Activated T-helper 17 cell treated with anti-CD3 and anti-CD28 coated beads, Interleukin-2, amount 50 U/mL, for 72 hours (primary cell): ENCODE data around the gene NKAPD1. TPM values are rescaled to one million over a fixed set of nuclear protein-coding genes. Genes with fewer than 3 reads are reported as not detected.
"Not testable (repeated sequence)": the region's sequence is repeated elsewhere in the genome, so short reads cannot be mapped to it uniquely, and the experiment has no call there.

Source experiments
- ATAC-seq: fragments of 150-1000 bp; cut with Tn5 transposase; replicated peaks from 2 replicates; pipeline ENCODE4 v1.10.0; 2021; ENCODE audit warnings: mild to moderate bottlenecking, moderate library complexity
- H3K27ac Mint-ChIP-seq: one replicate; pipeline ENCODE4 v1.8.0; 2022; ENCODE audit warnings: mixed read lengths
- H3K27me3 Mint-ChIP-seq: one replicate; pipeline ENCODE4 v1.8.0; 2022; ENCODE audit warnings: mixed read lengths
- H3K36me3 Mint-ChIP-seq: one replicate; pipeline ENCODE4 v1.8.0; 2022; ENCODE audit warnings: low read depth, mild to moderate bottlenecking, mixed read lengths
- H3K4me1 Mint-ChIP-seq: one replicate; pipeline ENCODE4 v1.8.0; 2022; ENCODE audit warnings: mixed read lengths
- H3K4me3 Mint-ChIP-seq: one replicate; pipeline ENCODE4 v1.8.0; 2022; ENCODE audit warnings: mild to moderate bottlenecking, mixed read lengths
- H3K9me3 Mint-ChIP-seq: one replicate; pipeline ENCODE4 v1.8.0; 2022; ENCODE audit warnings: mixed read lengths
- total RNA-seq, 2 donors: library from RNA; stranded (reverse); gene quantifications; one replicate each; pipeline ENCODE4 v1.2.3, GENCODE V29; 2022

The NKAPD1 gene, protein sequence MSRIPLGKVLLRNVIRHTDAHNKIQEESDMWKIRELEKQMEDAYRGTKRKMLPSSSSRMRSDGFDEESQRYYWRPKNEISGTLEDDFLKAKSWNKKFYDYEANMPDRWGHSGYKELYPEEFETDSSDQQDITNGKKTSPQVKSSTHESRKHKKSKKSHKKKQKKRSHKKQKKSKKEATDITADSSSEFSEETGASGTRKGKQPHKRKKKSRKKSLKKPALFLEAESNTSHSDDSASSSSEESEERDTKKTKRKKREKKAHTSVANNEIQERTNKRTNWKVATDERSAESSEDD
- total RNA-seq = 10 to 100 TPM; 19.7 to 20.2 TPM

DNA sequence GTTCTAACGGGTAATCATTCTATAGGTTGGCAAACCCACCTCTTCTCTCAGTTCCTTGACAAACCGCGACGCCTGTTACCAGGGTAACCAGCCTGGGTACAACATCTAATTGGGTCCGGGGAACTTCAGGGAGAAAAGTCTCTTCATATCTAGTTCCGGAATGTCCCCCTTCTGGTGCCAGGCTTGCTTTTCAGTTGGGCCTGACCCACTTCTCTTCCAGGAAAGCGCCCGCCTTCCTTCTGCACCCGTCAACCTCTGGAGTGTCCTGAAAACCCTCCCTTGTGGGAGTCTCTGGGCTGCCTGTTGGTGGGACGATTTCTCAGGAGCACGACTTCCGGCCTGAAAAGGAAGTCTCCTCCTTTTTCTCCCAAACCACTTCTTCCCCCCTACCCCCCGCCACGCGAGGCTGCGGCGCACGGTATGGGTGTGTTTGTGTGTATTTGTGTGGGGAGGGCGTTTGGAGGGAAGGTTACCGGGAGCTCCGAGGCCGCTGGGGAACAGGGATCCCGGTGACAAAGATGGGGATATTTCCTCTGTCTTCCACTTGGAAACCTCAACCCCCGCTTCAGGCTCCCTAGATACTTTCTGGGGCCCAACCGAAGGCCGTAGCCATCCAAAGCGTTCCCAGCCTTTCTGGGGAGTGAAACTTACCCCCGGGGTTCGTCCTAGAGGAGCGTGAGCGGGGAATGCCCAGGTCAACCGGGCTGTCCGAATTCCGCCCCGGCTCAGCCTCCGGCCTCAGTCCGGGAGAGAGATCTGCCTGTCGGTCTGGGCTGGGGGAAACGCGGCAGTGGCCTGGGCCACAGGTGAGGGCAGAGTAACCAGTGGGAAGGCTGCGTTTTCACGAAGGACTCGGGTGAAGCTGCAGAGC lies at the start of gene NKAPD1, which contains the start of gene PIH1D2:
Gene NKAPD1, plus strand, starts transcription at position 359 of the 871 bp plus-strand sequence. CDS start 1,276 bp downstream, outside the sequence.
Gene PIH1D2, minus strand, starts transcription at position 77 of the 871 bp plus-strand sequence. CDS start 843 bp downstream, outside the sequence.
- H3K9me3 Mint-ChIP-seq = no peaks in the 10 kb centered on the region
- H3K4me1 Mint-ChIP-seq = peaks cover 21% of the 10 kb centered on the region
- peak; percentile 90 for ATAC-seq
- no peaks in the 10 kb centered on the region for H3K27me3 Mint-ChIP-seq
- H3K27ac Mint-ChIP-seq = peak within 1 kb of the TSS; percentile 95
- peak within 1 kb of the TSS; percentile 85 for H3K4me3 Mint-ChIP-seq
- peaks cover 49% of the 10 kb centered on the region for H3K36me3 Mint-ChIP-seq

DNA sequence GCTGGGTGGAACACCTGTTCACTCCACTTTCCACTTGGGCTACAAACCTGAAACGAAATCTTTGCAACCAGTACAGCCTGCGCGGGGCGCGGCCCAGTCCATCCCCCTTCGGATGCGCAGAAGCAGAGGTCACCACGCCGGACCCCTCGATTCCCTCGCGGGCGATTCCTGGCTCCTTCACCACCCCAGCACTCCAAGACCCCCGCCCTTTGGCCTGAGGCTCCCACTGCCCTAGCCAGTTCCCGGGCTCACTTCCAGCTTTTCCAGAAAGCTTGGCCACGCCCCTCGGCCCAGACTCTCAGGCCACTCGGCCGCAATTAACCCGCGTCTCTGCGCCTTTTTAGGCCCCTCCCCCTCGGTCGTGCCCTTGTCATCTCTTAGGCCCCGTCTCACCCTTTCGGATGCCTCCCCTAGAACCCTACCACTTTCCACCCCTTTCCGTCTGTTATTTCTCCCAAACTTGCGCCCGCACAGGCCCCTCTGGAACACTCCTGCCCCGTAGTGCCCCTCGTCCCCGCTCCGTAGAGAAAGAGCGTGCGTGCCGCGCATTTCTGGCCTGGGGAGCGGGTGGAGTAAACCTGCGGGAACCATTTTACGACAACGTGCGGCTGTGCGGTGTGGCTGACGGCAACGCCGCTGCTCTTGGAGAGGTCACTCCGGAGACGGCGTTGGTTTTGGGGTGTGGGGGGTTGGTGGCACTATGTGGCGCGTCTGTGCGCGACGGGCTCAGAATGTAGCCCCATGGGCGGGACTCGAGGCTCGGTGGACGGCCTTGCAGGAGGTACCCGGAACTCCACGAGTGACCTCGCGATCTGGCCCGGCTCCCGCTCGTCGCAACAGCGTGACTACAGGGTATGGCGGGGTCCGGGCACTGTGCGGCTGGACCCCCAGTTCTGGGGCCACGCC lies 49.1 kb upstream of the NKAPD1 start, which contains the start of gene DLAT:
Gene DLAT, plus strand, starts transcription at position 636 of the 906 bp plus-strand sequence. Its CDS starts 65 bp downstream, at position 701.
- H3K4me1 Mint-ChIP-seq = peaks cover 16% of the 10 kb centered on the region
- ATAC-seq = peak; percentile 92
- peak within 1 kb of the TSS; percentile 99 for H3K27ac Mint-ChIP-seq
- H3K9me3 Mint-ChIP-seq = no peaks in the 10 kb centered on the region
- H3K27me3 Mint-ChIP-seq = no peaks in the 10 kb centered on the region
- peak within 1 kb of the TSS; percentile 99 for H3K4me3 Mint-ChIP-seq
- H3K36me3 Mint-ChIP-seq = peaks cover 50% of the 10 kb centered on the region

DNA sequence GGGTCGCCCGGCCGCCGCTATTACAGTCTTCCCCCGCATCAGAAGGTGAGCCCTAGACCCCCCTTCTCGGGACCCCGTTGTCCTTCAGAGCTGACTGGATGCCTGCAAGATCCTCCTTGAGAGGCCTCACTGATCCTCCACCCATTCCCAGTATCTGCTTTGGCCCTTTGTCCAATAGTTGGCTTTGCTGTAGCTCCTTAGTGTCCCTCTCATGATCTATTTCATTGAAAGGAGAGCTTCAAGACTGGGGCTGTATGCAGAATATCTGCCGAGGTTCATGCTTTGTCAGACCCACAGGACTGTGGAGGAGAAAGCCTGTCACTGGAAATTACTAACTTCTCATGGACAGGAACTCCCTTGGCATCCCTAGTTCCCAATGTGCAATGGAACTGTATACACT lies 48.4 kb upstream of the NKAPD1 start:
- Mint-ChIP-seq H3K4me1 (peaks cover 16% of the 10 kb centered on the region), H3K27me3 (no peaks in the 10 kb centered on the region), H3K9me3 (no peaks in the 10 kb centered on the region), H3K4me3 (peak overlapping the region; percentile 99), H3K27ac (peak overlapping the region; percentile 99), H3K36me3 (peaks cover 53% of the 10 kb centered on the region)
- peak; percentile 0 for ATAC-seq

DNA sequence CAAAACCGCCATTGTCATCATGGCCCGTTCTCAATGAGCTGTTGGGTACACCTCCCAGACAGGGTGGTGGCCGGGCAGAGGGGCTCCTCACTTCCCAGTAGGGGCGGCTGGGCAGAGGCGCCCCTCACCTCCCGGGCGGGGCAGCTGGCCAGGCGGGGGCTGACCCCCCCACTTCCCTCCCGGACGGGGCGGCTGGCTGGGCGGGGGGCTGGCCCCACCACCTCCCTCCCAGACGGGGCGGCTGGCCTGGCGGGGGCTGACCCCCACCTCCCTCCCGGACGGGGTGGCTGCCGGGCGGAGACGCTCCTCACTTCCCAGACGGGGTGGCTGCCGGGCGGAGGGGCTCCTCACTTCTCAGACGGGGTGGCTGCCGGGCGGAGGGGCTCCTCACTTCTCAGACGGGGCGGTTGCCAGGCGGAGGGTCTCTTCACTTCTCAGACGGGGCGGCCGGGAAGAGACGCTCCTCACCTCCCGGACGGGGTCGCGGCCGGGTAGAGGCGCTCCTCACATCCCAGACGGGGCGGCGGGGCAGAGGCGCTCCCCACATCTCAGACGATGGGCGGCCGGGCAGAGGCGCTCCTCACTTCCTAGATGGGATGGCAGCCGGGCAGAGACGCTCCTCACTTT lies 47.2 kb upstream of the NKAPD1 start:
- not testable (repeated sequence) for H3K27me3 Mint-ChIP-seq, H3K27ac Mint-ChIP-seq, ATAC-seq, H3K4me3 Mint-ChIP-seq, H3K9me3 Mint-ChIP-seq
- H3K36me3 Mint-ChIP-seq = peaks cover 65% of the 10 kb centered on the region
- H3K4me1 Mint-ChIP-seq = peaks cover 16% of the 10 kb centered on the region

DNA sequence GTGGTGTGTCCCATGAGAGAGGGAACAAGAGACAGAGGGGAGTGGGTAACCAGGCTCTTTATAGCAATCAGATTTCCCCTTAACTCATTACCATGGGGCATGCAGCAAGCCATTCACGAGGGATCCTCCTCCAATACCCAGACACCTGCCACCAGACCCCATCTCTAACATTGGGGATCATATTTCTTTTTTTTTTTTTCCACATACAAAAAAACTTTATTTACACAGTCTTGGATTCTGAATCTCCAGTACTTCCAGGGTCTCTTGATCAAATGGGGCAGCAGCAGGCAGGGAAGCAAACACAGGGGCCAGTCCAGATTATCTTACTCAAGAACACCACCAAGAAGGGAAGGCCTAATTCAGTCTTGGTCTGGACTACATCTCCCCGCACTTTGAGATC lies 44.6 kb upstream of the NKAPD1 start:
- H3K9me3 Mint-ChIP-seq = no peaks in the 10 kb centered on the region

DNA sequence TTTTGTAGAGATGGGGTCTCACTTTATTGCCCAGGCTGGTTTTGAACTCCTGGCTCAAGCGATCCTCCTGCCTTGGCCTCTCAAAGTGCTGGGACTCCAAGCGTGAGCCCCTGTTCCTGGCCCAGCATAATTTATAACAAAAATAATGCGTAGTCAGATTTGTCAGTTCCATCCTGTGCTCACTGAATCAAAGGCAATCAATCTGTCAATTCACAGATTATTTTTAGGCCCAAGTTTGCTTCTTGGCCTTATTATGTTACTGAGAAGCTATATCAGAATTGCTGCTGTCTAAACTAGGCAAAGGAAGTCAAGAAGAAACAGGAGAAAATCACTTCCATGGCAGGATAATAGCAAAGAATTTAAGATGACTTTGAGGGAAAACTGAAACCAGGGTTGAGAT lies 40.2 kb upstream of the NKAPD1 start:
- ATAC-seq = no peak
- no peak overlapping the region for H3K27ac Mint-ChIP-seq
- no peaks in the 10 kb centered on the region for H3K27me3 Mint-ChIP-seq

More for the DNA sequence above, 44.6 kb upstream of the NKAPD1 start:
- Mint-ChIP-seq H3K27ac (peak overlapping the region; percentile 42), H3K27me3 (no peaks in the 10 kb centered on the region), H3K4me1 (peaks cover 4% of the 10 kb centered on the region), H3K4me3 (no peak overlapping the region), H3K36me3 (peaks cover 83% of the 10 kb centered on the region)
- ATAC-seq = no peak

DNA sequence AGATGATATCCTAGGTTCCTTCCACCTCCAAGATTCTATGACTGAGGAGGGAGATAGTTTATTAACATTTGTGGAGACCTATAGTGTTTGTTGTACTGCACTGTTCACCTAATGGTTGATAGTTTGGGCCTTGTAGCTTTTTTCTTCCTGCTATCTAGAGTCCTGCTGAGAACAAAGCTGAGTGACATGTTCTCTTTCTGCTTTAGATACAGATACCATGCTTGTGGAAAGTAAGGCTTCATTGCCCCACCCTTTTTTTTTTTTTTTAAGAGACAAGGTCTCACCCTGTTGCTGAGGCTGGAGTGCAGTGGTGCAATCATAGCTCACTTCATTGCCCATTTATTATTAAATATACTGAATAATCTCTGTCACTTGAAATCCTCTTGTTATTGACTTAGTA lies 36.6 kb upstream of the NKAPD1 start:
- Mint-ChIP-seq H3K36me3 (peaks cover 87% of the 10 kb centered on the region), H3K4me3 (no peak overlapping the region), H3K27me3 (no peaks in the 10 kb centered on the region), H3K4me1 (no peaks in the 10 kb centered on the region), H3K9me3 (no peaks in the 10 kb centered on the region), H3K27ac (no peak overlapping the region)
- ATAC-seq = no peak

More for the DNA sequence above, 40.2 kb upstream of the NKAPD1 start:
- H3K4me3 Mint-ChIP-seq = no peak overlapping the region
- H3K36me3 Mint-ChIP-seq = peaks cover 94% of the 10 kb centered on the region
- H3K9me3 Mint-ChIP-seq = no peaks in the 10 kb centered on the region
- no peaks in the 10 kb centered on the region for H3K4me1 Mint-ChIP-seq

DNA sequence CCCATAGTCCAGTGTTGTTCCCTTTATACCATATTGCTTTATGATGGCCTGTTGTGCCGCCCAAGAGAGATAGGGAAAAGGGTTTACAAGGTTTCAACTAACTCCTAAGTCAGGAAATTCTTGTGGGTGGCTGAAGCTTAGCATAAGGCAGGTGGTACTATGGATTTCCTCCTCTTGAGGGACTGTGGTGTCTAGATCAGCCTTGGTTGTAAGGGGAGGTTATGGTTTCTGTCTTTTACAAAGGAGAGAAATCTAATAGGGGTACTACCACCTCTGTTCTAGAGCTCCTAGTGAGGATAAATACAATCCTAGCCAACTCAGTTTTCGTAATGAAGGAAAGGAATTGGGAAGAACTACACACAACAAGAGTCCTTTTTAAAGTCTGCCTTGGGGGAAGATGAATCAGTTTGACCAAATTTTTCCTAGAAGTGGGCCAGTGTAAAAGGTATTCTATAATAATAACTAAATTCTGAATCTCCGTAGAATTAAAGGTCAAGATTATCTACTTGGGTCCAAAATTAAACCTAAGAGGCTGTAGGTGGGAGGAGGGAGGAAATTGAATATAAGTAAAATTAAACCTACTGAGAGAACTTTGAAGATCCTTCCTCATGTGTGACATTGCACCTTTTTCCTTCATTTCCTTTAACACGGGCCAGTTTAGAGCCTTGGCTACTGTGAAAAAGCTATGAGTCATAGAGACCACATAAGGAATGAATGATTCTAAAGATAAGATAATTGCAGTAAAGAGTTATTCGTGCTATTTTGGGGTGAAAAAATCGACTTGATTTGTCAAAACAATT lies 31.7 kb upstream of the NKAPD1 start:
- ATAC-seq = no peak
- no peaks in the 10 kb centered on the region for H3K9me3 Mint-ChIP-seq
- H3K27ac Mint-ChIP-seq = no peak overlapping the region
- H3K4me3 Mint-ChIP-seq = no peak overlapping the region
- no peaks in the 10 kb centered on the region for H3K27me3 Mint-ChIP-seq
- H3K36me3 Mint-ChIP-seq = peaks cover 93% of the 10 kb centered on the region
- no peaks in the 10 kb centered on the region for H3K4me1 Mint-ChIP-seq

DNA sequence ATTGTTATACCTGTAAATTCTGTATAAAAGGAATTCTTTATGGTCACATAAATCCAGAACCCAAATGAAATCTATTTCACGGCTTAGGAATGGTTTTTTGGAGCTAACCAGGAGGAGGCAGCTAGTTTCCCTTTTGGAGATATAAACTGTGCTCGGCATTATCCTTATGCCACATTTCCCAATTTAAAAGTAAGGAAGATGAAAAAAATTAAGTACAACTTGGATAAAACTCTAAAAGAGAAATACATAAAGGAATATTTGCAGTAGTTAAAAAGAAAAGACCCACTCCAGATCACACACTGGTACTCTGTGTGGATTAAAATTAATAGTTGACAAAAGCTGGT lies 31.2 kb upstream of the NKAPD1 start:
- Mint-ChIP-seq H3K4me3 (no peak overlapping the region), H3K27me3 (no peaks in the 10 kb centered on the region), H3K9me3 (no peaks in the 10 kb centered on the region), H3K36me3 (peaks cover 93% of the 10 kb centered on the region), H3K27ac (no peak overlapping the region), H3K4me1 (peaks cover under 1% of the 10 kb centered on the region)
- no peak for ATAC-seq

DNA sequence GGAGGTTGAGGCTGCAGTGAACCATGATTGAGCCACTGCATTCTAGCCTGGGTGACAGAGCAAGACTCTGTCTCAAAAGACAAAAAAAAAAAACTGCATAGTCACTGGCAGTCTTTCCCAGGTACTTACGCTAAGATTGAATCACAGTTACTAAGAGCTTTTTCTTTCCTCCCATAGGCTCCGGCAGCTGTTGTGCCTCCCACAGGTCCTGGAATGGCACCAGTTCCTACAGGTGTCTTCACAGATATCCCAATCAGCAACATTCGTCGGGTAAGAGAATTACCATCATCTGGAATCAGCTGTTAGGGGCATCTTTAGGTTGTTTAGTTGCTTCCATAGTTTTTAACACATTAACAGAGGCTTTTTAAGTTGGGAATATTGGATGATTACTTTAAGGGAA lies 29.1 kb upstream of the NKAPD1 start:
- Mint-ChIP-seq H3K27ac (no peak overlapping the region), H3K9me3 (no peaks in the 10 kb centered on the region), H3K27me3 (no peaks in the 10 kb centered on the region), H3K36me3 (peaks cover 91% of the 10 kb centered on the region), H3K4me1 (peaks cover 5% of the 10 kb centered on the region), H3K4me3 (no peak overlapping the region)
- no peak for ATAC-seq

DNA sequence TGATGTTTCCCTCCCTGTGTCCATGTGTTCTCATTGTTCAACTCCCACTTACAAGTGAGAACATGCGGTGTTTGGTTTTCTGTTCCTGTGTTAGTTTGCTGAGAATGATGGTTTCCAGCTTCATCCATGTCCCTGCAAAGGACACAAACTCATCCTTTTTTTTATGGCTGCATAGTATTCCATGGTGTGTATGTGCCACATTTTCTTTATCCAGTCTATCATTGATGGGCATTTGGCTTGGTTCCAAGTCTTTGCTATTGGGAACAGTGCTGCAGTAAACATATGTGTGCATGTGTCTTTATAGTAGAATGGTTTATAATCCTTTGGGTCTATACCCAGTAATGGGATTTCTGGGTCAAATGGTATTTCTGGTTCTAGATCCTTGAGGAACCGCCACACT lies 27.5 kb upstream of the NKAPD1 start:
- H3K36me3 Mint-ChIP-seq = peaks cover 94% of the 10 kb centered on the region
- not testable (repeated sequence) for H3K4me3 Mint-ChIP-seq, H3K27ac Mint-ChIP-seq, H3K9me3 Mint-ChIP-seq, H3K4me1 Mint-ChIP-seq, ATAC-seq, H3K27me3 Mint-ChIP-seq

DNA sequence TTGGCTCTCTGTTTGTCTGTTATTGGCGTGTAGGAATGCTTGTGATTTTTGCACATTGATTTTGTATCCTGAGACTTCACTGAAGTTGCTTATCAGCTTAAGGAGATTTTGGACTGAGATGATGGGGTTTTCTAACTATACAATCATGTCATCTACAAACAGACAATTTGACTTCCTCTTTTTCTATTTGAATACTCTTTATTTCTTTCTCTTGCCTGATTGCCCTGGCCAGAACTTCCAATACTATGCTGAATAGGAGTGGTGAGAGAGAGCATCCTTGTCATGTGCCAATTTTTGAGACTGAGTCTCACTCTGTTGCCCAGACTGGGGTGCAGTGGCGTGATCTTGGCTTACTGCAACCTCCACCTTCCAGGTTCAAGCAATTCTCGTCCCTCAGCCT lies 25.8 kb upstream of the NKAPD1 start:
- not testable (repeated sequence) for ATAC-seq, H3K27ac Mint-ChIP-seq, H3K4me1 Mint-ChIP-seq, H3K27me3 Mint-ChIP-seq, H3K9me3 Mint-ChIP-seq, H3K4me3 Mint-ChIP-seq
- H3K36me3 Mint-ChIP-seq = peaks cover 94% of the 10 kb centered on the region

DNA sequence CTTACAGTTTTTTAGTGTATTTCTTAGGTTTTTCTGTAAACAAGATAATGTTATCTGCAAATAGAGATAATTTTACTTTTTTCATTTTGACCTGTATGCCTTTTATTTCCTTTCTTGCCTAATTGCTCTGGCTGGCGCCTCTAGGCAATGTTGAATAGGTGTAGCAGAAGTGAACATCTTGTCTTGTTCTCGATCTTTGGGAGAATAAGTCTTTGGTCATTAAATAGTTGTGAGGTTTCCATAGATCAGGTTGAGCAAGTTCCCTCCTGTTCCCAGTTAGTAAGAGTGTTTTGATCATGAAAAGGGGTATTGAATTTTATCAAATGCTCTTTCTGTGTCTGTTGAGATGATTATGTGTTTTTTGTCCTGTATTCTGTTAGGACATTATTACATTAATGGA lies 24.3 kb upstream of the NKAPD1 start:
- no peaks in the 10 kb centered on the region for H3K27me3 Mint-ChIP-seq
- H3K36me3 Mint-ChIP-seq = peaks cover 94% of the 10 kb centered on the region
- H3K4me1 Mint-ChIP-seq = peaks cover 5% of the 10 kb centered on the region
- no peak for ATAC-seq
- no peak overlapping the region for H3K27ac Mint-ChIP-seq
- no peak overlapping the region for H3K4me3 Mint-ChIP-seq
- no peaks in the 10 kb centered on the region for H3K9me3 Mint-ChIP-seq
